Measurements from ENCODE around the gene SLC46A1. TPM values are rescaled to one million over a fixed set of nuclear protein-coding genes. Genes with fewer than 3 reads are reported as not detected.

The SLC46A1 gene
- total and polyA plus RNA-seq, 2 experiments from 2014 or later: 3.3 to 12.5 TPM

- TF ChIP-seq ZNF462 (CRISPR knock-in tag; IDR thresholded peaks at IDR 0.05) (no peak), EZH2phosphoT487 (IDR thresholded peaks at IDR 0.05; ENCODE audit: unreplicated experiment) (no peak), EZH2 (IDR thresholded peaks at IDR 0.05; ENCODE audit: low read depth, unreplicated experiment) (no peak), JUNB (IDR thresholded peaks at IDR 0.05; ENCODE audit: unreplicated experiment) (no peak)
These were observed 41.2 kb downstream of the SLC46A1 start, which contains the start of gene SEBOX (continued) for GRCh38 chr17:28364665-28365363.

- Histone ChIP-seq H3K79me2 (replicated peaks; ENCODE audit: insufficient read depth) (no peaks in the 10 kb centered on the region; the same call in 1 of the 2 replicates), H3F3A (replicated peaks; ENCODE audit: low read depth) (no peaks in the 10 kb centered on the region), H2AFZ (no peak overlapping the region), H3K4me3 (no peak overlapping the region), H3K9me2 (ENCODE audit: insufficient read depth) (no peaks in the 10 kb centered on the region), H3K27ac (ENCODE audit: low read depth) (no peak overlapping the region), H4K20me1 (replicated peaks; ENCODE audit: insufficient read depth) (no peaks in the 10 kb centered on the region; the same call in 1 of the 2 replicates), H3K4me1 (ENCODE audit: insufficient read depth) (no peaks in the 10 kb centered on the region), H3K27me3 (ENCODE audit: insufficient read depth) (no peaks in the 10 kb centered on the region), H3K36me3 (ENCODE audit: insufficient read depth) (peaks cover 13% of the 10 kb centered on the region), H3K4me2 (no peak overlapping the region)
- no peak for TF ChIP-seq EZH2phosphoT487 (IDR thresholded peaks at IDR 0.05; ENCODE audit: unreplicated experiment)
- TF ChIP-seq STAT1 (IDR thresholded peaks at IDR 0.05; ENCODE audit: unreplicated experiment): no peak
- TF ChIP-seq CTCF (conservative IDR thresholded peaks at IDR 0.05; ENCODE audit: low read depth in 2 of 2): no peak
- Mint-ChIP-seq H3K9me3 (no peaks in the 10 kb centered on the region), H3K4me1 (no peaks in the 10 kb centered on the region), H3K27me3 (ENCODE audit: insufficient read depth, low read depth, poor library complexity) (peaks cover 6% of the 10 kb centered on the region), H3K36me3 (ENCODE audit: low read depth) (peaks cover 31% of the 10 kb centered on the region), H3K4me3 (no peak overlapping the region), H3K27ac (no peak overlapping the region)
- ATAC-seq (no peak), DNase-seq (ENCODE audit: low spot score) (no peak)
These were observed 42.0 kb downstream of the SLC46A1 start for GRCh38 chr17:28363776-28364650.

All from GM23338 (cell line).